Large intestine (tissue), 3 donors: ENCODE data around the gene NEK6. TPM values are rescaled to one million over a fixed set of nuclear protein-coding genes. Genes with fewer than 3 reads are reported as not detected.

Source experiments
- DNase-seq, 2 donors: peaks; one replicate each; pipeline versions ENCODE4 v3.0.0 to v3.0.0-alpha.2; 2013
- H3K27ac ChIP-seq: one replicate; pipeline ENCODE4 v1.5.1; 2013; ENCODE audit warnings: low read length
- H3K27me3 ChIP-seq: 2 replicates; pipeline ENCODE4 v1.6.1; 2013; ENCODE audit warnings: low read length; ENCODE audit not compliant: control insufficient read depth, insufficient read depth
- H3K36me3 ChIP-seq: 2 replicates; pipeline ENCODE4 v1.6.1; 2013; ENCODE audit warnings: low read length; ENCODE audit not compliant: control insufficient read depth, insufficient read depth
- H3K4me1 ChIP-seq: one replicate; pipeline ENCODE4 v1.6.1; 2013; ENCODE audit warnings: low read length; ENCODE audit not compliant: control insufficient read depth, insufficient read depth
- H3K4me3 ChIP-seq: one replicate; pipeline ENCODE4 v1.5.1; 2013; ENCODE audit warnings: low read length
- H3K9me3 ChIP-seq: one replicate; pipeline ENCODE4 v1.6.1; 2013; ENCODE audit warnings: mild to moderate bottlenecking, low read depth, low read length, moderate library complexity; ENCODE audit not compliant: control insufficient read depth
- WGBS: methylation state at CpG from one replicate; pipeline ENCODE4 v1.1.5; 2013; ENCODE audit warnings: low lambda C conversion rate; ENCODE audit not compliant: insufficient coverage; 5-methylcytosine and 5-hydroxymethylcytosine counted together
- polyA plus RNA-seq: library from polyadenylated mRNA; unstranded; fragments of 120-200 nt; gene quantifications from one replicate; pipeline ENCODE4 v1.2.1, GENCODE V29; 2013

NEK6 gene
- polyA plus RNA-seq, 1 donor: 28.2 TPM

DNA sequence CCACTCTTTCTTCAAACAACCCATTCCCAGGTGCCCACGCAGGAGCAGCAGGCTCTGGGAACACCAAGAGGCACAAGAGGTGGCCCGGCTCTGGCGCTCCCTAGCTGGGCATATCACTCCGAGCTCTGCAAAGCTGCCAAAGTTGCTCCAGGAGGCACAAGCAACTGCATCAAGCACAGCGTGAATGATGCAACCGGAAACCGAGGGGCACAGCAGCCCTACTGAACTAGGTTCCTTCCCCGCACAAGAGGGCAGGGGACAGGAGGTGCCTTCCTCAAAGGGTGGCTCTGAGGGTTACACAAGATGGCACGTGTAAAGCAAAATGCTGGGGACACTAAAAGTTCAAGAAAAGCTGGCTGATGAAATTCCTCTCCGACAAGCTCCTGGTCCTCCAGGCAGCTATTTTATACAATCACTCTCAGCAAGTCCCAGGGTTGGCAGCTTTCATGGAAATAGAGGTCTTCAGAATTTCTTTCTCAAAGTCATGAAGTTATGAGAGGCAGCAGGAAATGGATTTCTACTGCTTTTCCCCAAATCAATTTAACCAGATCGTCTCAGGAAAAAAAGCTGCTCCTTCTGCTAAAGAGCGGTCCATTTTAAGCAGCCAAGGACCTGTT, 134.6 kb downstream of the NEK6 start:
- Histone ChIP-seq H3K36me3 (peaks cover 23% of the 10 kb centered on the region), H3K27ac (no peak overlapping the region), H3K9me3 (no peaks in the 10 kb centered on the region), H3K27me3 (no peaks in the 10 kb centered on the region), H3K4me3 (no peak overlapping the region), H3K4me1 (peaks cover 11% of the 10 kb centered on the region)
- 100% methylated on average over 1 of the region's 12 CpGs for WGBS
- no peak for DNase-seq

DNA sequence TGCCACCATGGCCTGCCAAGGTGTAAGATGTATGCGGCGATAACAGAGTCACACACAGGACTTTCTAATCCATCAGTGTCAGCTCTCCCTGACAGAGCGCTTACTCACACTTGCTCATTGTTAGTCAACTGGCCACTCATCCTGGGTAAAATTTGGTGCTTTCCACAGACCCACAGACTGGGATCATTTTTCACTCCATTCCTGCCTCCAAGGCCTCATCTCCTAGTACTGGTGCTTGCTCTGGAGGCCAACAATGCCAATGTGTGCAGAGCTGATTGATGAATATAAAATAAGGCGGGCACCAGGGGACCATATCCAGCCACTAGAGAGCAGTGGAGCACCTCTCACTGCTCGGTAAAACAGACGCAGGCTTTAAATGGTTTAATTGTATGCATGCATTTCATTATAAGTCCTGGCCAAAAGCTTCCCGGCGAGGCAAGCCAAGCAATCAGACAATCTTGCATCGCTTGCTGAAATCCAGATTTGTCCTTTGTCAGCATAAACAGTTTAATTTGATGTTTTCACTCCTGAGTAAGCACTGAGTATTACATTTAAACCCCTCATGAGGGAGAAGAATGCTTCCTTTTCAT, 135.2 kb downstream of the NEK6 start:
- no peak overlapping the region for H3K27ac ChIP-seq
- no peaks in the 10 kb centered on the region for H3K27me3 ChIP-seq
- H3K36me3 ChIP-seq: peaks cover 23% of the 10 kb centered on the region
- peaks cover 7% of the 10 kb centered on the region for H3K4me1 ChIP-seq
- no peak overlapping the region for H3K4me3 ChIP-seq
- no peak for DNase-seq
- no peaks in the 10 kb centered on the region for H3K9me3 ChIP-seq
- WGBS: no CpG with 5 or more reads among the region's 9 CpGs

DNA sequence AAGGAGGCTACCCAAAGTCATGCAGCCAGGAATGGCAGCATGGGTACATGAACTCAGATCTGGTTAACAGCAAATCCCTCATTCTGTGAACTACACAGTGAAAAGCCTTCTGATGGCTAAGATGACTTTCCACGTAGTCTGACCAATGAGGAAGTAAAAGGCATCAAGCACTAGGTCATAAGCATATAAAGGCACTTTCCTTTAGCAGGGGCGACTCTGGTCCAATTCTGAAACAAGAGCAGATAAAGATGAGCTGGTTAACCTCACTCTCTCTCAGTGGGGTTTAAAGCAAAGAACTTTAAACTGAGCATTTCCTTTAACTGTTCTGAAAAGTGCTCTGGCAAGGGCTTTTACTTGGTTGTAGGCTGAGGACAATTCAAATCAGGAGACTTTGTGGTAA, 136.4 kb downstream of the NEK6 start:
- Histone ChIP-seq H3K27me3 (no peaks in the 10 kb centered on the region), H3K27ac (no peak overlapping the region), H3K9me3 (no peaks in the 10 kb centered on the region), H3K4me1 (peaks cover 4% of the 10 kb centered on the region), H3K4me3 (no peak overlapping the region), H3K36me3 (peaks cover 24% of the 10 kb centered on the region)
- WGBS: 90% methylated on average over 2 of the region's 2 CpGs
- no peak for DNase-seq

DNA sequence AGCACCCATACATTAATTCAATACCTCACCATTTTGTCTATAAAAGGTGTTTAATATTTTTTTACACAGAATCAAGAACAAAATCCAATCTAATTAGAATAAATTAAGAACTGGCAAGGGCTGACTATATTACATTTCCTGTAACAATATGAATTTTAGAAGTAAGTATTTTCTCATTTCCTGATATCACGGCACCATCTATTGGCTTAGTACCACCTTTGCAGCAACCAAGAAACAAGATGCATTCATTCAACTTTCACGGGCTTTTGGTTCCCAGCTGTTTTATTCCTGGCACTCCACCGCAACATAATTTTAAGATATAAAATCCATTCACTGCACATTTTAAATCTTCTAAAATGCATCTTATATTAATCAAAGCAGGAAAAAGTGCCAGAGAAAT, 136.8 kb downstream of the NEK6 start:
- Histone ChIP-seq H3K9me3 (no peaks in the 10 kb centered on the region), H3K27ac (no peak overlapping the region), H3K36me3 (peaks cover 25% of the 10 kb centered on the region), H3K4me3 (no peak overlapping the region), H3K27me3 (no peaks in the 10 kb centered on the region), H3K4me1 (peaks cover 4% of the 10 kb centered on the region)
- no peak for DNase-seq
- 83% methylated on average over 1 of the region's 3 CpGs for WGBS

DNA sequence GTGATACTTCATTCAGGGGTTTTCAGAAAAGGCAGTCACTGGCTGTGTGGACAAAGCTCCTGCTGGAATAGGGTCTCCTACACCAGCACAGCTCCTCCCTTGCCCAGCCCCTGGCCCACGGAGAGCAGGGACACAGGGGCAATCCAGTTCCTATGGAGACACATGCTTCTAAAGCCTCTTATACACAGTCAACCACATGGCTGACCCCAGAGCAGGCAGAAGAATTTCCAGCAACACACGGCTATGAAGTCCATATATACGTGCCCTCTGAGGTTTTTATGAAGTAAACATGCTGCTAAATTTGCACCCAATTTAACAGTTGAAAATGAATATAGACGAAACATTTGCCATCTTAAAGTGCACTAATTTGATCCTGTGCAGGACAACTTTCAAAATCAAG, 138.1 kb downstream of the NEK6 start:
- 90% methylated on average over 2 of the region's 4 CpGs for WGBS
- peaks cover 1% of the 10 kb centered on the region for H3K4me1 ChIP-seq
- no peak overlapping the region for H3K27ac ChIP-seq
- no peaks in the 10 kb centered on the region for H3K27me3 ChIP-seq
- H3K9me3 ChIP-seq: no peaks in the 10 kb centered on the region
- H3K36me3 ChIP-seq: peaks cover 32% of the 10 kb centered on the region
- H3K4me3 ChIP-seq: no peak overlapping the region
- no peak for DNase-seq

DNA sequence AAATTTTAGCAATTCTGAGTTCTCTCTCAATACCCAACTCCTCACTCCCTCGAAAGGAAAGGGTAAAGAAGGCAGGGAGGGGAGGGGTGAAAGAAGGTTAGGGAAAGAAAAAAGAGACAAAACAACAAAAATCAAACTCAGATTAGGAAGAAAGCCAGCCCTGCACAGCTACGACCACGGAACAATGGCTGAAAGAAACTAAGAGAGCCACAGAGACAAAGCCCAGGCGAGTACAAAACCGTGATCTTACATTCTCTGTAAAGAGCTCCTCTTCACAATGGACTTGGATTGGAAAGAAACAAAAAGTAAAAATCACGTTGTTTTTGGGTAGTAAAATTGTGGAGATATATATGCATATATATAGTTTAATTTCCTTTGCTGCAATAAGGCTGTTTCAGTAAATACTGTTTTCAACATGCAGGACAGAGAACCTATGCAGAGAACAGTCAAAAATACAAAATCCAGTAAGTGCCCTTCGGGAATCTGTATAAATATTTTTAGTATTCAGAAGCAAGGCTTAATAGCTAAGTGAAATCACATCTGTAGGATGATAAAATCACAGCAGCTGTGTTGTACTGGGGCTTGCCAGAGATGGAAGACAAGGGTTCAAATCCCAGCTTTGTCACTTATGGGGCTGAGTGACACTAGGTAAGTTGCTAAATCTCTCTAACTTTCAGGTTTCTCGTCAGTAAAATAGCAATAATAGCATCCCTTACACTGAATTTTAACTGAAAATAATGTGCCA, 140.6 kb downstream of the NEK6 start:
- no peak overlapping the region for H3K27ac ChIP-seq
- H3K4me3 ChIP-seq: no peak overlapping the region
- WGBS: 76% methylated on average over 4 of the region's 8 CpGs
- no peaks in the 10 kb centered on the region for H3K4me1 ChIP-seq
- H3K36me3 ChIP-seq: peaks cover 44% of the 10 kb centered on the region
- no peaks in the 10 kb centered on the region for H3K27me3 ChIP-seq
- DNase-seq: no peak
- H3K9me3 ChIP-seq: no peaks in the 10 kb centered on the region

DNA sequence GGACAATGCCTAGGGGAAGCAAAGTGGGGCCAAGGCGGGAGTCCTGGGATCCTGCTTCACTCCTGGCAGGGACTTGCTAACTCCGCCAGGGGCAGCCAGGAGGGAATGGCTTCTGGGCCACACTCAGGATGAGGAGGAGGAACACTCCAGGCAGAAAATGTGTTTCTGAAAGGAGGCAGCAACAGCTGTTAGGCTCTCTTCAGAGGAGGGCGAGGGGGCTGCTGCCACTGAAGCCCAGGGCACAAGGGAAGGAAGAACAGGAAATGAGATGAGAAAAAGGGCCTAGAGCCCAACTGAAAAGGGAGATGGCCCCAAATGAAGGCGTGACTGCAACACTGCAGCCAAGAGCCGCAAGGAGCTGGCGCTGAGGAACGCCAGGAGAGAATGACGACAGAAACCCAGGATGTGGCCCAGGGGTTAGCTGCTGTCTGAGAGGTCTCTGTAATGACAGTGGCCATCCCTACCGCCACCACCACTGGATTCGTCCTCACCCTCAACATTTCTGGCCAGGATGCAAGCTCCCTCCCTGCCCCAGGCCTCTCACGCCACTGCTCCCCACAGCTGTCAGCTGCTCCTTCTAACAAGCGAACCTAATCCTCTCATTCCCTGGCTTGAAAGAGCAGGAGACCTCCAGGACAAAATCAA, 141.7 kb downstream of the NEK6 start:
- Histone ChIP-seq H3K4me1 (no peaks in the 10 kb centered on the region), H3K4me3 (no peak overlapping the region), H3K9me3 (no peaks in the 10 kb centered on the region), H3K27ac (no peak overlapping the region), H3K27me3 (no peaks in the 10 kb centered on the region), H3K36me3 (peaks cover 49% of the 10 kb centered on the region)
- no CpG with 5 or more reads among the region's 12 CpGs for WGBS
- DNase-seq: no peak

DNA sequence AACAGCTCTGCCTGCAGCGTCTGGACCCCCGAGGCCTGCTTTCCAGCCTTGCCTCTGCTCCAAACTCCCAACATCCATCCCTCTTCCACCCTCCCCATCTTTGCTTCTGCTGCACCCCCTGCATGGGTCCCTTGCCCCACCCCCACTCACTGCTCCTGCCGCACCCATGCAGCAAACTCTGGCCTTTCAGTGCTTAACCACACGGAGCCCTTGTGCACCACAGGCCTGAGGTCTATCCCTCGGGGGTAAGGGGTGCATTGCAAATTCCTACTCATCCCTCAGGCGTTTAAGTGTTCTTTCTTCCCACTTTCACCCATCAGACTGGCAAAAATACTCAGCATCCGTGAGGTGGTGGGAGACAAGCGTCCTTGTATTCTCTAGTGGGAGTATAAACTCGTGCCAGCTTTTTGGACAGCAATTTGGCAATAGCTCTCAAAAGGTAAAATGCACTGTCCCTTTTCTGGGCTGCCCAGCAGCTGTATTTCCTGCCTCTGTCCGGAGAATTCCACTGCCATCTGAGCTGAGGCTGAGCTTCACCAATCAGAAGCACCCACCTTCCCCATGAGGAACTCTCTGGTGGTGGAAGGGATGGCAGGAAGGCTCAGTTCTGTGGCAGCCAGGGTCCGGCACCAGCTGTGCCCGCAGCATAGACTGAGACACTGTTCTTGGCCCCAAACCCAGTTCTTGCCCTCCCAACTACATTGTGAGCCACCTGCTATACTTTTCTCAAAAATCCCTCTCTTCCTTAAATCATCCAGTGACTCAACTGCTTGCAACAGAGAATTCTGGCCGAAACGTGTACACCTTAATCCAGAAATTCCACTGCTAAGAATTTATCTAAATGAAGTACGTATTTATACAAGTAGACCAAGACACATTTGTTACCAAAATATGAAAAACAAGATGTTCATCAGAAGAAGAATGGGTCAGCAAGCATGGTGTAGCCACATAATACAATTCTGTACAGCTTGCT, 142.5 kb downstream of the NEK6 start:
- no peaks in the 10 kb centered on the region for H3K9me3 ChIP-seq
- peaks cover 54% of the 10 kb centered on the region for H3K36me3 ChIP-seq
- WGBS: 78% methylated on average over 1 of the region's 15 CpGs
- no peak overlapping the region for H3K27ac ChIP-seq
- H3K4me3 ChIP-seq: no peak overlapping the region
- H3K4me1 ChIP-seq: no peaks in the 10 kb centered on the region
- DNase-seq: no peak
- no peaks in the 10 kb centered on the region for H3K27me3 ChIP-seq
